GM23248 (cell line): Measurements from ENCODE around the gene CAMSAP2.

Experiments used
- EZH2 ChIP-seq: fragments of 200-600 bp; sonication (generic); IDR thresholded peaks from 2 replicates; pipeline ENCODE4 v1.6.1; 2018; ENCODE audit warnings: antibody characterized with exemption, mild to moderate bottlenecking; ENCODE audit not compliant: insufficient read depth, poor library complexity, severe bottlenecking
- EZH2phosphoT487 ChIP-seq: fragments of 200-600 bp; sonication (generic); IDR thresholded peaks from 2 replicates; pipeline ENCODE4 v1.6.1; 2018; ENCODE audit warnings: antibody characterized with exemption, moderate library complexity, mild to moderate bottlenecking, low read depth; ENCODE audit not compliant: insufficient read depth

DNA sequence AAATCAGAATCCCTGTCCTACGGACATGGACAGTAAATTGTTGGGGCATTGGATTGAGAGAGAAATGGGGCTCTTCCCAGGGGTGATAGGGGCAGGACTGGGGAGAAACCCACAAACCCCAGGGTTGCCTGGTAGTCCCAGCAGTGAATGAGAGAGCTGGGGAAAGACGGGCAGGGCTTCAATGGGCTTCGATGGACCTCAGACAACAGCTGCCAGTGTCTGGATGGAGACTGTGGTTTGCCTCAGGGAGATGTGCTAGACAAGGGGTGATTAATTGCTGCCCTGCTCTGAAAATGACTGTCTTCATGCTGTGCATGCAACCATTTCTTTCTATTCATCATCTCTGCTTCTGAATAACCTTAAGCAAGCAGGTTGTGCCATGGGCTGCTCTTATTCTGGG lies 141.5 kb downstream of the CAMSAP2 start:
- TF ChIP-seq EZH2 (no peak), EZH2phosphoT487 (no peak)
